ENCODE measurements around the gene MTMR3.
"Not testable (repeated sequence)": the region's sequence is repeated elsewhere in the genome, so short reads cannot be mapped to it uniquely, and the experiment has no call there.

Gene MTMR3

DNA sequence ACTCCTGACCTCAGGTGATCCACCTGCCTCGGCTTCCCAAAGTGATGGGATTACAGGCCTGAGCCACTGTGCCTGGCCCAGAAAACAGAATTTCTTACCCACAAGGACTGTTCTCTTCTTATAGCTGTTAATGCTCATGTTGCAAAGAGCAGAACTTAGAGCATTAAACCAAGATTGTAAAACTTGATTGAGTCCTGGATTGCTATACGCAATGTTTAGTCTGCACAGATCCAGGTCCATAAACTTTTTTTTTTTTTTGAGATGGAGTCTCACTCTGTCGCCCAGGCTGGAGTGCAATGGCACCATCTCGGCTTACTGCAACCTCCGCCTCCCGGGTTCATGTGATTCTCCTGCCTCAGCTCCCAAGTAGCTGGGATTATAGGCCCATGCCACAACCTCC is 178.1 kb downstream of the MTMR3 start:
- DNase-seq: not testable (repeated sequence)

DNA sequence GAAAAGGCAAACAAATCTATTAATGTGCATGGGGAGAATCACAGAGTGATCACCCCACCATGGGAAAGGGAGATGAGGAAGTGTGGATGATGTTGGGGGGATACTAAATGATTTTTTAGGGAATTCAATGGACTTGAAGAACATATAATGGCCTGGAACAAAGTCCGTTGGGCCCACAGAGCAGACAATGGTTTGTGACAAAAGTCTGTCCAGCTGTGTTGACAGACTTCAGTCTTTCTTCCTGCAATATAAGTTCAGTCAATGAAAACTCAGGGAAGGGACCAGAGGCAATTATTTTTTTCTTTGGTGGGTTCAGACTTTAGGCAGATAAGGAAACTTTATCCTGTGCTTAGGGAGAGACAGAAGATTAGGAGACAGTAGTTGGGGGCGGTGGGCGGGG is 179.3 kb downstream of the MTMR3 start:
- DNase-seq: no peak

DNA sequence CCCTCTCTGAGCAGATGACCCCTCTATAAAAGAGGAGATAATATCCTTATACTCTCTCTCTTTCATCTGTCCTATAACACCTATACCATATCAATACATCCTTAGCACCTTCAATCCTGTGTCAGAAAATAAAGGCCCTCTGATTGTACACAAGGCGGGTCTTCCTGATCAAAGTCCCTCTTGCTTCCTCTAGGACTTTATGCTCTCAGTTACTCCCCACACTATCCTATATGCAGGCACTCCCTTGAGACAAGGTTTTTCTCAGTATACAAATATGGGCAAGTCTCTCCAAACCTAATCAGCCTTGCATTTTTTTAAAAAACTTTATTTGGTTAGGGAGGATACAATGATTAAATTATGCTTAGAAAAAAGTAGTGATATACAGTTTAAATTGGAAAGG is 180.0 kb downstream of the MTMR3 start:
- DNase-seq: no peak

DNA sequence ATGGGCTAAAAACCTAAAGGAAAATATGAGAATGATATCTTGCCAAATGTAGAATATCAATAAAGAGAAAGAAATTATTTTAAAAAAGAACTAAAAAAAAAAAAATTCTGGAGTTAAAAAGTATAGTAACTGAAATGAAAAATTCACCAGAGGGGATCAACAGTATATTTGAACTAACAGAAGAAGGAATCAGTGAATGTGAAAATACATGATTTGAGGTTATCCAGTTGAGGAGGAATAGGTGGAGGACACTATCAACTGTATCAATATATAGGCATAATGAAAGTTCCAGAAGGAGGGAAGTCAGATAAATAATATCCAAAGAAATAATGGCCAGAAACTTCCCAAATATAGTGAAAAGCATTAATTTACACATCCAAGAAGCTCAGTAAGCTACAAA is 181.2 kb downstream of the MTMR3 start:
- DNase-seq: no peak

DNA sequence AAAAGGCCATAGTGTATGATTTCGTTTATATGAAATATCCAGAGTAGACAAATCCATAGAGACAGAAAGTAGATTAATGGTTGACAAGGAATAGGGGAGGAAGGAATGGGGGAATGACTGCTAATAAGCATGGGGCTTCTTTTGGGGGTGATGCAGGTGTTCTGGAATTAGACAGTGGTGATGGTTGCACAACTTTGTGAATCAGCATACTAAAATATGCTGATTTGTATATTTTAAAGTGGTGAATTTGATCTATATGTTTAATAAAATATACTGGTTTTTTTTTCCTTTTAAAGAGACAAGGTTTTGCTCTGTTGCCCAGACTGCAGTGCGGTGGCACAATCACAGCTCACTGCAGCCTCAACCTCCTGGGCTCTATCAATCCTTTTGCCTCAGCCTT is 190.8 kb downstream of the MTMR3 start:
- DNase-seq: no peak

DNA sequence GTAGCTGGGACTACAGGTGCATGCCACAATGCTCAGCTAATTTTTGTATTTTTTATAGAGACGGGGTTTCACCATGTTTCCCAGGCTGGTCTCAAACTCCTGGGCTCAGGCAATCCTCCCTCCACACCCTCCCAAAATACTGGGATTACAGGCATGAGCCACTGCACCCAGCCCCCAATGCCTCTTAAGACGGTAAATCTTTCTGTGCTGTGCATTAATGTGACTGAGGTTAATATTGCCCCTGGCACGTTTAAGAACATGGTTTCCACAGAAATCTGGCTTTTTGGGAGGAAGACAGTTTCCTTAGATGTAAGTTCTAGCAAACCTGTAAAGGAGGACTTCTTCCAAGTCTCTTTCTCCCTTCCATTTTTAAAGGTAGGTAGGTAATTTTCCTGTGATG is 191.2 kb downstream of the MTMR3 start:
- DNase-seq: no peak

DNA sequence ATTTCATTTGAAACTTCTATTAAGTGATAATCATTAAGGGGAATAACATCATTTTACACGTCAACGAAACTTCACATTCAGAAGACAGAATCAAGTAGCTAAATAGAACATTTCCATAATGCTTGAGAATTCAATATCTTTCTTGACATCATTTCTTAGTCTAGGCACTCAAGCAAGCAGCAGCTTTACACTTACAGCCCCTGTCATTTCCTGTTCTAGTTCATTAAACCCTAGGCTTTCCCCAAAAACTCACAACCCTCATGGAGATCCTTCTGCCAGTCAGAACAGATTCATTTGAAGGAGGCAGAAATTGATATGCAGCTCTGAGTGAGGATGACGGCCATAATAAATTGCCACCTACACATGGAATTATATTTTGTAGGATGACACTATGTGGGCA is 192.0 kb downstream of the MTMR3 start:
- DNase-seq: no peak

DNA sequence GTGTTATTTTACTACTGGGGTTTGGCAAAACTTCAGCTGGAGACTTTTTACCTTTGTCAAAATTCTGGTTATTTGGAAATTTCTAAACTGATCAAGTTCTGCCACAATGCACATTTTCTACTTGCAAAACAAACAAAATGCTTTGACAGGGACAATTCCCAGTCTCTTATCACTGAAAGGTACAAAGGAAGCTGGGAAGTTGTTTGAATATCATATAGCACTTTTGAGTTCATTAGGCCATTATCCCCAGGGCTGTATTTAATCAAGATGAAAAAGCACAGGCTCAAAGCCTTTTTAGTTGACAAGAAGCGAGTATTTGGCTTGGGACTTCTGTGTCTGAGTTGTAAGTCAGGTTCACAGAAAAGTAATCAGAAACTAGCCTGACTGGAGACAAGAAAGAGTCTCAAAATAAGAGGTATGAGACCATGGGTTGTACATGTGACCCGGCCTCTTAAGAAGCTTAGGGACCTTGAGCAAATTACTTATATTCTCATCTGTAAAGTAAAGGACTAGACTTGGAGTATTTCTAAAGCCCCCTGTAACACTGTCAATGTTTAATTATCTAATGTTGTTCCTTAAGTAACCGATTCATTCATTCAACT is 194.4 kb downstream of the MTMR3 start:
- no peak for DNase-seq

DNA sequence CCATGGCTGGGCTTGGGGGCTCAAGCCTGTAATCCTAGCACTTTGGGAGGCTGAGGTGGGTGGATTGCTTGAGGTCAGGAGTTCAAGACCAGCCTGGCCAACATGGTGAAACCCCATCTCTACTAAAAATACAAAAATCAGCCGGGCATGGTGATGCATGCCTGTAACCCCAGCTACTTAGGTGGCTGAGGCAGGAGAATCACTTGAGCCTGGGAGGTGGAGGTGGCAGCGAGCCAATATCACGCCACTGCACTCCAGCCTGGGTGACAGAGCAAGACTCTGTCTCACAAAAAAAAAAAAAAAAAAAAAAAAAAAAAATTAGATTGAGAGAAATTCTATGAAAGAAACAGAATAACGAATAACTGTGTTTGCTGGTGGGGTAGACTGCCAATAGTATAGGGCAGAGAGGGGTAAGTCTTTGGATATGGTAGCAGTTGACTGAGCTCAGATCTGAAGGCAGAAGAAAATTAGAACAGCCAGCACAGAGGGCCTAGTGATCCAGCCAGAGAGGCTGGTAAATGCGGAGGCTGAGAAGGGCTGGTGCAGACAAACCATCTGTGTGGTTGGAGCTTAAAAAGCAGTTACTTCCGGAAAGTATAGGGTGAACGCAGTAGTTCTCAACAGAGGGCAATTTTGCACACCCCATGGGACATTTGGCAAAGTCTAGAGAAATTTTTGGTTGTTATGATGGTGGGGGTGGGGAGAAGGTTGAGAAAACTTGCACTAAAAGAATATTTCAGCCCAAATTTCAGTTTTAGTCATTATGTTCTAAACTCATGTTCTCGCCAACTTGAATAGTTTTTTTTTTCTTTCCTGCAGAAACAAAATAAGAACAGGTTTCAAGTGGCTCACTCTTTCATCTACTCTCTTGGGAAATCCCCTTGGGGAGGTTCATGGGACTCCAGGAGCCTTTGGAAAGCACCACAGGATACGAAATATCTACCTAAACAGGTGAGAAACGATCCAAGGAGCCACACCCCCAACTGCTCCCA is 195.6 kb downstream of the MTMR3 start:
- no peak for DNase-seq

DNA sequence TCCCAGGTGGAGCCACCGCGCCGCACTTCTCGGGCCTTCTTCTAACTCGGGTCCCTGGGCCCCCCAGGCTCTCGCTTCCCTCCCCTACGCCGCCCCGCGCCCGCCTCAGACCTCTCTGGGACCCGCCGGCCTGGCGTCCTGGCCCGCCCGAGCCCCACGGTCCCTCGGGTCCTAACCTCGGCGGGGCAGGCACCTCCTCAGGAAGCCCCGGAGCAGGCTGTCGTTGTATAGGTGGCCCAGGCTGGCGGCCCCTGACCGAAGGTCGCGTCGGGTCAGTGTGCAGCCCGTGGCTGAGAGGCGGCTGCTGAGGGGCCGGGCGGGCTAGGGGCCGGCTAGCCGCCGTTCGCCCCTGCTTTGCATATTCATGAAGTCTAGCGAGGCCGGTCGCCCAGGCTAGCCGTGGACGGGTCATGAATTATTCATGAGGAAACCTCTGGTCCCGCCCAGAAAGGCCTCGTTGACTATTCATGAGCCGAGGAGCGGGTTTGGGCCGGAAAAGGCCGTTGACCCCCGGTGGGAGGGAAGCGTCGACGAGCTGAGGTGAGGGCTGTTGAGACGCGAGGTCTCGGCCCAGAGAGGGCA is 197.1 kb downstream of the MTMR3 start, which contains the start of gene HORMAD2:
Gene HORMAD2 (plus strand): TSS at position 513 of the 582 bp plus-strand sequence. CDS start 13,489 bp downstream, outside the sequence.
- no peak for DNase-seq

Measured in COR-L47 (cell line).